ENCODE data around the gene LIG3. TPM values are rescaled to one million over a fixed set of nuclear protein-coding genes. Genes with fewer than 3 reads are reported as not detected.

The LIG3 gene
- total and polyA plus RNA-seq, 4 donors: 3.1 to 21.2 (median 7.6) TPM

- H3K27me3 ChIP-seq (ENCODE audit: control insufficient read depth in 4 of 4, insufficient read depth in 4 of 4, low read length in 3 of 4): no peaks in the 10 kb centered on the region
- no peak overlapping the region for H3K27ac ChIP-seq (ENCODE audit: low read depth in 1 of 2, low read length in 2 of 2)
- no peak overlapping the region for H3K4me3 ChIP-seq (ENCODE audit: low read depth in 1 of 3, low read length in 3 of 3)
- DNase-seq (ENCODE audit: low spot score): no peak
- H3K4me1 ChIP-seq (ENCODE audit: control insufficient read depth in 4 of 4, insufficient read depth in 4 of 4, low read length in 3 of 4): peaks cover 8 to 14% (median 12%) of the 10 kb centered on the region in 4 donors
- TF ChIP-seq YY1 (IDR thresholded peaks at IDR 0.05) (no peak), EGR1 (IDR thresholded peaks at IDR 0.05; ENCODE audit: low read depth in 2 of 2) (no peak)
- 100% methylated on average over 1 of the region's 1 CpG for WGBS
- peaks cover 0 to 4% (median 2%) of the 10 kb centered on the region in 4 donors for H3K36me3 ChIP-seq (ENCODE audit: control insufficient read depth in 4 of 4, insufficient read depth in 3 of 4, low read depth in 1 of 4, low read length in 3 of 4)
- no peak overlapping the region for H3K9ac ChIP-seq (ENCODE audit: low read depth in 1 of 2, low read length in 2 of 2)
- H3K9me3 ChIP-seq (ENCODE audit: control insufficient read depth in 4 of 4, low read length in 3 of 4): no peaks in the 10 kb centered on the region
Measured at GRCh38 chr17:35057332-35057915, 77.1 kb downstream of the LIG3 start.

Other genes with a start within 250 kb of the LIG3 start
- 1 to 10 TPM in 1 of 2 donors, under 1 TPM in 1; 0.84 to 1.9 TPM for gene CCT6B, start 19.1 kb upstream of the LIG3 start, total RNA-seq
- gene CCT6B, start 19.1 kb upstream of the LIG3 start, polyA plus RNA-seq: 1 to 10 TPM in 1 of 2 donors, under 1 TPM in 1; 0.82 to 2.2 TPM
- 1 to 10 TPM; 4.9 to 6.9 TPM for gene ZNF830, start 19.0 kb upstream of the LIG3 start, total RNA-seq
- gene ZNF830, start 19.0 kb upstream of the LIG3 start, polyA plus RNA-seq: 1 to 10 TPM; 3.6 to 4.3 TPM
- gene RFFL, start 83.2 kb downstream of the LIG3 start, total RNA-seq: 10 to 100 TPM; 24.0 to 28.0 TPM
- 10 to 100 TPM; 15.9 to 20.0 TPM for gene RFFL, start 83.2 kb downstream of the LIG3 start, polyA plus RNA-seq
- gene RAD51D, start 139.3 kb downstream of the LIG3 start, total RNA-seq: 1 to 10 TPM; 3.8 to 6.1 TPM
- 1 to 10 TPM; 3.4 to 3.6 TPM for gene RAD51D, start 139.3 kb downstream of the LIG3 start, polyA plus RNA-seq
- not detected for gene FNDC8, start 141.1 kb downstream of the LIG3 start, total RNA-seq
- not detected for gene FNDC8, start 141.1 kb downstream of the LIG3 start, polyA plus RNA-seq
- 1 to 10 TPM; 5.6 to 7.7 TPM for gene NLE1, start 161.8 kb downstream of the LIG3 start, total RNA-seq
- gene NLE1, start 161.8 kb downstream of the LIG3 start, polyA plus RNA-seq: 1 to 10 TPM; 2.1 to 6.1 TPM
- under 1 TPM in 1 of 2 donors, not detected in 1; 0.09 TPM for gene UNC45B, start 167.3 kb downstream of the LIG3 start, total RNA-seq
- gene UNC45B, start 167.3 kb downstream of the LIG3 start, polyA plus RNA-seq: under 1 TPM in 1 of 2 donors, not detected in 1; 0.02 TPM
- gene SLC35G3, start 213.9 kb downstream of the LIG3 start, total RNA-seq: not detected
- not detected for gene SLC35G3, start 213.9 kb downstream of the LIG3 start, polyA plus RNA-seq